GM12878 (cell line): ENCODE measurements around the gene TTC39A. TPM values are rescaled to one million over a fixed set of nuclear protein-coding genes. Genes with fewer than 3 reads are reported as not detected.

Source experiments
- ATAC-seq: fragments of 200-7000 bp; cut with Tn5 transposase; 3 replicates; pipeline ENCODE4 v1.9.1; 2020; ENCODE audit warnings: mild to moderate bottlenecking, moderate library complexity
- BruUV-seq: library from RNA; stranded (reverse); fragments of 400-500 nt; replicated peaks from 2 replicates; lab custom pipeline; 2021; lab: Mats Ljungman, UMichigan
- CTCF ChIA-PET: fragments of 300-600 bp; sonication (Branson Sonifier 250); formaldehyde crosslinking; extraction: SDS; loops from one replicate; lab custom pipeline; 2021; ENCODE audit warnings: inconsistent platforms; lab: Yijun Ruan, JAX
- POLR2A ChIA-PET: fragments of 350-600 bp; formaldehyde crosslinking; extraction: SDS; loops from one replicate; lab custom pipeline; 2021; ENCODE audit warnings: inconsistent platforms; lab: Charles Lee
- RAD21 ChIA-PET: fragments of 300-600 bp; sonication (Branson Sonifier 250); formaldehyde crosslinking; loops from one replicate; lab custom pipeline; 2023; ENCODE audit warnings: antibody characterized with exemption; ENCODE audit not compliant: unreplicated experiment; lab: Charles Lee
- SMC1A ChIA-PET: fragments of 300-600 bp; sonication (Branson Sonifier 250); formaldehyde crosslinking; loops from one replicate; lab custom pipeline; 2023; ENCODE audit not compliant: unreplicated experiment, uncharacterized antibody; lab: Charles Lee
- DNase-seq: peaks from one replicate; pipeline ENCODE4 v3.0.0-alpha.2; 2011; ENCODE audit warnings: low read depth, low spot score
- FAIRE-seq: peaks from 3 replicates; lab custom pipeline; 2011; peaks lifted over from hg19 to GRCh38; lab: Jason Lieb, UNC
- H2AFZ ChIP-seq: 2 replicates; pipeline ENCODE4 v1.6.0; 2011; ENCODE audit warnings: low read depth, low read length, control low read depth; ENCODE audit not compliant: control insufficient read depth
- H3K27ac ChIP-seq: 2 replicates; pipeline ENCODE4 v1.5.1; 2011; ENCODE audit warnings: control low read depth; ENCODE audit not compliant: control insufficient read depth, insufficient read depth
- H3K27me3 ChIP-seq, 2 experiments: replicated peaks in 1 of 2; 2 replicates each; pipeline versions ENCODE4 v1.6.0 to v1.6.1; 2011; ENCODE audit warnings: low read length in 1 of 2; ENCODE audit not compliant: control insufficient read depth in 2 of 2, insufficient read depth in 2 of 2
- H3K36me3 ChIP-seq, 2 experiments: 2 replicates each; pipeline ENCODE4 v1.5.1; 2011; ENCODE audit warnings: low read length in 1 of 2; ENCODE audit not compliant: control insufficient read depth in 2 of 2, insufficient read depth in 2 of 2
- H3K4me1 ChIP-seq: 2 replicates; pipeline ENCODE4 v1.6.1; 2011; ENCODE audit warnings: mild to moderate bottlenecking, low read length, moderate library complexity, mixed read lengths; ENCODE audit not compliant: control insufficient read depth, insufficient read depth
- H3K4me2 ChIP-seq: 2 replicates; pipeline ENCODE4 v1.6.0; 2011; ENCODE audit warnings: control low read depth; ENCODE audit not compliant: control insufficient read depth, insufficient read depth
- H3K4me3 ChIP-seq: fragments of 200-600 bp; sonication (generic); 2 replicates; pipeline ENCODE4 v1.5.1; 2016
- H3K79me2 ChIP-seq: 2 replicates; pipeline ENCODE4 v1.6.0; 2011; ENCODE audit warnings: low read length; ENCODE audit not compliant: control insufficient read depth, insufficient read depth
- H3K9ac ChIP-seq: 2 replicates; pipeline ENCODE4 v1.8.0; 2011; ENCODE audit warnings: low read length, control low read depth, mixed read lengths; ENCODE audit not compliant: control insufficient read depth, insufficient read depth
- H3K9me3 ChIP-seq: replicated peaks from 3 replicates; pipeline ENCODE4 v1.5.1; 2011; ENCODE audit warnings: mild to moderate bottlenecking, low read length; ENCODE audit not compliant: control insufficient read depth, insufficient read depth
- H4K20me1 ChIP-seq: 2 replicates; pipeline ENCODE4 v1.6.0; 2011; ENCODE audit not compliant: control insufficient read depth, insufficient read depth
- CEBPZ ChIP-seq: fragments of 150-350 bp; IDR thresholded peaks from 2 replicates; pipeline ENCODE4 v1.6.1; 2016; ENCODE audit warnings: low read depth, low read length
- CREB1 ChIP-seq: IDR thresholded peaks from 2 replicates; pipeline ENCODE4 v1.6.1; 2012; ENCODE audit warnings: low read depth, mild to moderate bottlenecking, inconsistent platforms
- EP300 ChIP-seq, 2 experiments: fragments of 150-350 bp in 1 of 2; IDR thresholded peaks; 2 replicates each; pipeline ENCODE4 v1.6.1; 2011 to 2012; ENCODE audit warnings: low read depth in 2 of 2, low read length in 2 of 2, borderline replicate concordance in 1 of 2, improper control_type of control experiment in 1 of 2, inconsistent platforms in 1 of 2; ENCODE audit not compliant: control insufficient read depth in 1 of 2
- FOXK2 ChIP-seq: fragments of 450-650 bp; IDR thresholded peaks from 2 replicates; pipeline ENCODE4 v1.6.1; 2017; ENCODE audit warnings: mild to moderate bottlenecking, moderate library complexity
- HCFC1 ChIP-seq: fragments of 150-350 bp; IDR thresholded peaks from 2 replicates; pipeline ENCODE4 v1.6.1; 2014; ENCODE audit warnings: low read length
- HSF1 ChIP-seq: fragments of 150-350 bp; IDR thresholded peaks from 2 replicates; pipeline ENCODE4 v1.6.1; 2014; ENCODE audit warnings: mild to moderate bottlenecking, low read depth, low read length
- USF1 ChIP-seq: IDR thresholded peaks from 2 replicates; pipeline ENCODE4 v1.6.1; 2011; ENCODE audit warnings: borderline replicate concordance, low read depth, mild to moderate bottlenecking, moderate library complexity, mixed read lengths, low read length; ENCODE audit not compliant: insufficient read depth; ENCODE audit errors: extremely low read length
- WGBS: methylation state at CpG from one replicate; pipeline ENCODE4 v1.1.6; 2016; ENCODE audit warnings: low lambda C conversion rate; ENCODE audit not compliant: insufficient replicate concordance, insufficient coverage; ENCODE audit errors: missing lambda C conversion rate; 5-methylcytosine and 5-hydroxymethylcytosine counted together
- in situ Hi-C: fragments of 300-500 bp; cut with MboI; formaldehyde crosslinking; loops from 9 replicates; pipeline ENCODE4 v1.14.3; 2018; ENCODE audit warnings: mixed read lengths
- intact Hi-C: fragments of 100-400 bp; cut with micrococcal nuclease; formaldehyde crosslinking; loops from one replicate; pipeline ENCODE4 v1.14.2; 2022; ENCODE audit not compliant: unreplicated experiment
- polyA plus RNA-seq, 11 experiments: library from polyadenylated mRNA; depleted of rRNA in 4 of 11; unstranded in 6 of 11; stranded (reverse) in 5 of 11; fragments of >200 nt; fragmentation: Nextera tagmentation in 4 of 11; fragmentation: Illumina TruSeq in 1 of 11; extraction: Ambion mirVana in 4 of 11; extraction: Trizol in 1 of 11; gene quantifications; 1 replicate in 1 of 11; 2 replicates in 10 of 11; pipeline versions ENCODE4 v1.2.1 to v1.2.3, GENCODE V29; 2011 to 2016; ENCODE audit warnings: inconsistent platforms in 2 of 11, missing spikeins in 2 of 11, low read depth in 1 of 11
- total RNA-seq, 4 experiments: library from RNA; depleted of rRNA in 3 of 4; stranded (reverse); fragments of >200 nt in 3 of 4; fragmentation: Illumina TruSeq in 1 of 4; extraction: Trizol in 1 of 4; gene quantifications; 2 replicates each; pipeline versions ENCODE4 v1.2.1 to v1.2.3, GENCODE V29; 2013 to 2021

Gene TTC39A
- total and polyA plus RNA-seq, 10 of the 15 experiments (the other 5 are each of a cell fraction or from before 2014, with no cell fraction given): 0.18 to 3.0 (median 1.2) TPM

- intact Hi-C loops: loop anchor here (10.0 kb wide), 1 partner anchor 419 kb away; no protein-coding TSS in a partner anchor
Measured at GRCh38 chr1:51293898-51294515, 36.4 kb downstream of the TTC39A start.

GRCh38 chr1:51290489-51290847 lies 39.9 kb downstream of the TTC39A start:
- ATAC-seq (no peak), DNase-seq (no peak), FAIRE-seq (no peak)
- Histone ChIP-seq H3K4me2 (no peak overlapping the region), H3K9ac (no peak overlapping the region), H3K9me3 (no peaks in the 10 kb centered on the region), H3K27me3 (no peaks in the 10 kb centered on the region), H3K36me3 (no peaks in the 10 kb centered on the region), H3K79me2 (no peaks in the 10 kb centered on the region), H3K4me3 (no peak overlapping the region), H3K27ac (no peak overlapping the region), H4K20me1 (no peaks in the 10 kb centered on the region), H2AFZ (no peak overlapping the region), H3K4me1 (peaks cover 5% of the 10 kb centered on the region)
- BruUV-seq: no TSS peak
- in situ Hi-C loops: no loop called here
- WGBS: 74% methylated on average over 5 of the region's 5 CpGs
- RAD21 ChIA-PET: no interaction called here
- CTCF ChIA-PET: interaction anchor here (0.7 to 1.2 kb wide), 2 partner anchors 62 to 92 kb away, joined by 3 read pairs; no protein-coding TSS in a partner anchor
- POLR2A ChIA-PET: no interaction called here
- intact Hi-C loops: loop anchor here (10.0 kb wide), 1 partner anchor 416 kb away; no protein-coding TSS in a partner anchor
- SMC1A ChIA-PET: no interaction called here
- TF ChIP-seq HCFC1: no peak
- no peak for TF ChIP-seq CEBPZ
- TF ChIP-seq FOXK2: no peak
- no peak for TF ChIP-seq EP300 (IDR thresholded peaks at IDR 0.05; ENCODE audit: borderline replicate concordance in 1 of 2, control insufficient read depth in 1 of 2, low read depth in 2 of 2, low read length in 2 of 2)
- TF ChIP-seq CREB1: no peak
- no peak for TF ChIP-seq USF1

More at GRCh38 chr1:51293898-51294515, 36.4 kb downstream of the TTC39A start:
- Histone ChIP-seq H3K4me2 (no peak overlapping the region), H3K27me3 (no peaks in the 10 kb centered on the region; a peak in 1 of 4 replicates), H3K27ac (no peak overlapping the region), H3K79me2 (no peaks in the 10 kb centered on the region), H3K36me3 (no peaks in the 10 kb centered on the region), H3K9ac (no peak overlapping the region), H2AFZ (no peak overlapping the region), H3K4me1 (peaks cover 9% of the 10 kb centered on the region), H3K4me3 (no peak overlapping the region), H3K9me3 (no peaks in the 10 kb centered on the region; the same call in 2 of the 3 replicates), H4K20me1 (no peaks in the 10 kb centered on the region)
- DNase-seq (no peak), FAIRE-seq (no peak), ATAC-seq (no peak)
- ChIA-PET CTCF (interaction anchor here (1.0 to 5.1 kb wide), 4 partner anchors 14 to 103 kb away, joined by 3 to 93 read pairs (median 4); no protein-coding TSS in a partner anchor), POLR2A (no interaction called here), RAD21 (no interaction called here), SMC1A (interaction anchor here (0.9 to 2.1 kb wide), 5 partner anchors 12 to 241 kb away, joined by 3 to 10 read pairs (median 3); no protein-coding TSS in a partner anchor)
- TF ChIP-seq HSF1: no peak
- 70% methylated on average over 13 of the region's 13 CpGs for WGBS
- in situ Hi-C loops: no loop called here
- no TSS peak for BruUV-seq
